MM.1S (cell line): ENCODE results near the gene INHBE.

Experiments used
- DNase-seq: peaks from one replicate; pipeline ENCODE4 v3.0.0-alpha.2; 2015
- H2AFZ ChIP-seq: fragments of 300-600 bp; sonication (generic); 2 replicates; pipeline ENCODE4 v1.6.0; 2016; ENCODE audit warnings: antibody characterized with exemption, low read length
- H3F3A ChIP-seq: fragments of 300-600 bp; sonication (generic); 2 replicates; pipeline ENCODE4 v1.6.1; 2016; ENCODE audit warnings: mild to moderate bottlenecking, antibody characterized with exemption, low read length, moderate library complexity, mixed read lengths; ENCODE audit not compliant: insufficient read depth
- H3K27ac ChIP-seq: fragments of 300-600 bp; sonication (generic); 2 replicates; pipeline ENCODE4 v1.5.1; 2016; ENCODE audit warnings: mild to moderate bottlenecking, low read length
- H3K27me3 ChIP-seq: fragments of 300-600 bp; sonication (generic); replicated peaks from 2 replicates; pipeline ENCODE4 v1.6.0; 2016; ENCODE audit warnings: low read length; ENCODE audit not compliant: insufficient read depth
- H3K36me3 ChIP-seq: fragments of 300-600 bp; sonication (generic); replicated peaks from 2 replicates; pipeline ENCODE4 v1.6.1; 2016; ENCODE audit warnings: mild to moderate bottlenecking, low read length, mixed read lengths; ENCODE audit not compliant: insufficient read depth
- H3K4me1 ChIP-seq: fragments of 300-600 bp; sonication (generic); 2 replicates; pipeline ENCODE4 v1.6.1; 2016; ENCODE audit warnings: low read length, mixed read lengths
- H3K4me2 ChIP-seq: fragments of 300-600 bp; sonication (generic); 2 replicates; pipeline ENCODE4 v1.6.0; 2016; ENCODE audit warnings: low read depth, low read length
- H3K4me3 ChIP-seq: fragments of 300-600 bp; sonication (generic); 2 replicates; pipeline ENCODE4 v1.5.1; 2016; ENCODE audit warnings: low read length, mixed read lengths
- H3K79me2 ChIP-seq: fragments of 300-600 bp; sonication (generic); 2 replicates; pipeline ENCODE4 v1.6.1; 2016; ENCODE audit warnings: mixed run types, low read length, mixed read lengths
- H3K9ac ChIP-seq: fragments of 300-600 bp; sonication (generic); 2 replicates; pipeline ENCODE4 v1.6.1; 2016; ENCODE audit warnings: low read length, mixed read lengths
- H3K9me2 ChIP-seq: fragments of 300-600 bp; sonication (generic); replicated peaks from 2 replicates; pipeline ENCODE4 v1.6.1; 2016; ENCODE audit warnings: mild to moderate bottlenecking, low read length, mixed read lengths; ENCODE audit not compliant: insufficient read depth
- H3K9me3 ChIP-seq: fragments of 300-600 bp; sonication (generic); replicated peaks from 2 replicates; pipeline ENCODE4 v1.6.1; 2016; ENCODE audit warnings: mild to moderate bottlenecking, low read length, mixed read lengths; ENCODE audit not compliant: insufficient read depth
- H4K20me1 ChIP-seq: fragments of 300-600 bp; sonication (generic); 2 replicates; pipeline ENCODE4 v1.6.1; 2016; ENCODE audit warnings: mild to moderate bottlenecking, low read length, moderate library complexity, mixed read lengths; ENCODE audit not compliant: insufficient read depth
- EZH2 ChIP-seq: fragments of 300-600 bp; sonication (generic); optimal IDR thresholded peaks from 2 replicates; pipeline ENCODE3; 2017; ENCODE audit warnings: low read depth, mild to moderate bottlenecking, antibody characterized with exemption, low read length, mixed read lengths
- EZH2phosphoT487 ChIP-seq: fragments of 300-600 bp; sonication (generic); IDR thresholded peaks from 2 replicates; pipeline ENCODE4 v1.6.1; 2018; ENCODE audit warnings: antibody characterized with exemption, low read length
- TF ChIP-seq, protein P1 (sequence below): fragments of 300-600 bp; sonication (generic); IDR thresholded peaks from 2 replicates; pipeline ENCODE4 v1.5.1; 2016; ENCODE audit warnings: antibody characterized with exemption, low read length, mixed read lengths

The INHBE gene

GRCh38 chr12:57430112-57430930, 24.8 kb upstream of the INHBE start:
- Histone ChIP-seq H3K27ac (peak overlapping the region; percentile 81), H3K36me3 (no peaks in the 10 kb centered on the region), H3K9me2 (no peaks in the 10 kb centered on the region), H3K27me3 (no peaks in the 10 kb centered on the region), H3K79me2 (peaks cover 20% of the 10 kb centered on the region), H3F3A (0 out of 2 replicates have a peak, but pooled peaks cover 2% of the 10 kb centered on the region), H4K20me1 (no peaks in the 10 kb centered on the region), H2AFZ (peak overlapping the region; percentile 80), H3K4me1 (peaks cover 8% of the 10 kb centered on the region), H3K9me3 (no peaks in the 10 kb centered on the region), H3K4me3 (peak overlapping the region; percentile 86), H3K9ac (peak overlapping the region; percentile 88), H3K4me2 (peak overlapping the region; percentile 95)
- DNase-seq, result peak; percentile 66
- TF ChIP-seq, protein P1, sequence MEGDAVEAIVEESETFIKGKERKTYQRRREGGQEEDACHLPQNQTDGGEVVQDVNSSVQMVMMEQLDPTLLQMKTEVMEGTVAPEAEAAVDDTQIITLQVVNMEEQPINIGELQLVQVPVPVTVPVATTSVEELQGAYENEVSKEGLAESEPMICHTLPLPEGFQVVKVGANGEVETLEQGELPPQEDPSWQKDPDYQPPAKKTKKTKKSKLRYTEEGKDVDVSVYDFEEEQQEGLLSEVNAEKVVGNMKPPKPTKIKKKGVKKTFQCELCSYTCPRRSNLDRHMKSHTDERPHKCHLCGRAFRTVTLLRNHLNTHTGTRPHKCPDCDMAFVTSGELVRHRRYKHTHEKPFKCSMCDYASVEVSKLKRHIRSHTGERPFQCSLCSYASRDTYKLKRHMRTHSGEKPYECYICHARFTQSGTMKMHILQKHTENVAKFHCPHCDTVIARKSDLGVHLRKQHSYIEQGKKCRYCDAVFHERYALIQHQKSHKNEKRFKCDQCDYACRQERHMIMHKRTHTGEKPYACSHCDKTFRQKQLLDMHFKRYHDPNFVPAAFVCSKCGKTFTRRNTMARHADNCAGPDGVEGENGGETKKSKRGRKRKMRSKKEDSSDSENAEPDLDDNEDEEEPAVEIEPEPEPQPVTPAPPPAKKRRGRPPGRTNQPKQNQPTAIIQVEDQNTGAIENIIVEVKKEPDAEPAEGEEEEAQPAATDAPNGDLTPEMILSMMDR, result no peak
- TF ChIP-seq EZH2 (no peak), EZH2phosphoT487 (no peak)

DNA sequence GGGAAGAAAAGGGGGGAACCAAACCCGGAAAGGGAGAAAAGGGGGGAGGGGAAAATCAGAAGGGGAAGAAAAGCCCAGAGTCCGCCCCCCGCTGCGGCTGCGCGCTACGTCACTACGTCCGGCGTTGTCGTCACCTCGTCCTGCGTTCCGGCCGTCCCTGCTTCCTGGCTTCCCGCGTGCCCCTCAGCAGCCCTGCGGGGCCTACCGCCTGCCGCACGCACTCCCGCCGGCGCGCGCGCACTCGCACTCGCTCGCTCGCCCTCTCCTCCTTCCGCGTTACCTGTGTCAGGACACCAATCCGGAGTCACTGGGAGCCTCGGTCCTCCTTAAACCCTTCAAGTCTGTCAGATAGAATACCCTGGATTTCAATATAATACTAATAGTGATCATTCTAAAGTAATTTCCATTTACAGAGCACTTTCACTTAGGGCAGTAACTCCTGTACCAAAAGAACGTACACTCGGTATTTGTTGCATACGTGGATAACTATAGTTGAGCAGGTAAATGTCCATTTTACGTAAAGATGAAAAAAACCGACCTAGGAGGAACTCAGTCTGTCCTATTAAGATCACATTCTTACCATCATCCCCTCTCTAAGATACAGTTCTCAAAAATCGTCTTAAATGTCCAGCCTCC, 24.1 kb upstream of the INHBE start, which contains the start of gene R3HDM2:
Gene R3HDM2 (minus strand): TSS at position 113 of the 636 bp plus-strand sequence. CDS start 120,615 bp downstream, outside the sequence.
- Histone ChIP-seq H3K4me1 (peaks cover 8% of the 10 kb centered on the region), H3K9me2 (no peaks in the 10 kb centered on the region), H4K20me1 (no peaks in the 10 kb centered on the region), H3K9me3 (no peaks in the 10 kb centered on the region), H3F3A (0 out of 2 replicates have a peak, but pooled peaks cover 2% of the 10 kb centered on the region), H3K4me2 (peak within 1 kb of the TSS; percentile 95), H3K9ac (peak within 1 kb of the TSS; percentile 88), H2AFZ (peak within 1 kb of the TSS; percentile 99), H3K79me2 (peaks cover 15% of the 10 kb centered on the region), H3K27ac (peak within 1 kb of the TSS; percentile 81), H3K36me3 (no peaks in the 10 kb centered on the region), H3K27me3 (no peaks in the 10 kb centered on the region), H3K4me3 (peak within 1 kb of the TSS; percentile 86)
- TF ChIP-seq, protein P1, result no peak
- TF ChIP-seq EZH2 (no peak), EZH2phosphoT487 (no peak)
- peak; percentile 95 for DNase-seq

- no peak for DNase-seq
- Histone ChIP-seq H3K27me3 (no peaks in the 10 kb centered on the region), H3K36me3 (no peaks in the 10 kb centered on the region), H4K20me1 (no peaks in the 10 kb centered on the region), H3F3A (0 out of 2 replicates have a peak, but pooled peaks cover 2% of the 10 kb centered on the region), H3K4me2 (peak overlapping the region; percentile 82), H3K4me3 (peak overlapping the region; percentile 86), H3K27ac (peak overlapping the region; percentile 81; the same call in 1 of the 2 replicates), H3K9me3 (no peaks in the 10 kb centered on the region), H3K9ac (peak overlapping the region; percentile 88; the same call in 1 of the 2 replicates), H3K4me1 (peaks cover 8% of the 10 kb centered on the region), H2AFZ (peak overlapping the region; percentile 99), H3K9me2 (no peaks in the 10 kb centered on the region), H3K79me2 (peaks cover 15% of the 10 kb centered on the region)
- TF ChIP-seq, protein P1, result no peak
- no peak for TF ChIP-seq EZH2phosphoT487
- no peak for TF ChIP-seq EZH2
Observed at GRCh38 chr12:57431654-57432188, 23.4 kb upstream of the INHBE start.
